Measurements from ENCODE around the gene ANAPC2. TPM values are rescaled to one million over a fixed set of nuclear protein-coding genes. Genes with fewer than 3 reads are reported as not detected.

The ANAPC2 gene
- total RNA-seq, 4 donors from 2014 or later = 6.7 to 65.6 (median 24.9) TPM

DNA sequence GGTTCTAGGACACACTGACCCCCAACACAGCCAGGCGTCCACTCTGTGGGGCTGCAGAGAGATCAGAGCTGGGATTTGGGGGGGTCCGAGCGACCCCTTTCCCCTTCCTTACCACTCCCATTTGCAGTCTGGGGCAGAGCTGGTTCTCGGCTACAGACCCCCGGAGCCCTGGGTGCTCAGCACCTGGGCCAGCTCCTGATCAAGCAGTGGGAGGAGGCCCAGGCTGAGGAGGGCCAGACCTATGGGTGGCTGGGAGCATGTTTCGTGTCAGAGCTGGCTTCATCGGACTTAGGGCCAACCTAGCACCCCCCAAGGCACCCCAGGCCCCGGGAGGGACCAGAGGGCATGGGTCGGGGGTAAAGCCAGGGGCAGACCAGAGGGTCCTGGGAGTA, 41.8 kb downstream of the ANAPC2 start:
- DNase-seq = no peak
- intact Hi-C loops (cut with DNase I; ENCODE audit: low total_unique reads) = no loop called here
- H3K27me3 ChIP-seq = peaks cover 0 to 7% of the 10 kb centered on the region in 2 donors

DNA sequence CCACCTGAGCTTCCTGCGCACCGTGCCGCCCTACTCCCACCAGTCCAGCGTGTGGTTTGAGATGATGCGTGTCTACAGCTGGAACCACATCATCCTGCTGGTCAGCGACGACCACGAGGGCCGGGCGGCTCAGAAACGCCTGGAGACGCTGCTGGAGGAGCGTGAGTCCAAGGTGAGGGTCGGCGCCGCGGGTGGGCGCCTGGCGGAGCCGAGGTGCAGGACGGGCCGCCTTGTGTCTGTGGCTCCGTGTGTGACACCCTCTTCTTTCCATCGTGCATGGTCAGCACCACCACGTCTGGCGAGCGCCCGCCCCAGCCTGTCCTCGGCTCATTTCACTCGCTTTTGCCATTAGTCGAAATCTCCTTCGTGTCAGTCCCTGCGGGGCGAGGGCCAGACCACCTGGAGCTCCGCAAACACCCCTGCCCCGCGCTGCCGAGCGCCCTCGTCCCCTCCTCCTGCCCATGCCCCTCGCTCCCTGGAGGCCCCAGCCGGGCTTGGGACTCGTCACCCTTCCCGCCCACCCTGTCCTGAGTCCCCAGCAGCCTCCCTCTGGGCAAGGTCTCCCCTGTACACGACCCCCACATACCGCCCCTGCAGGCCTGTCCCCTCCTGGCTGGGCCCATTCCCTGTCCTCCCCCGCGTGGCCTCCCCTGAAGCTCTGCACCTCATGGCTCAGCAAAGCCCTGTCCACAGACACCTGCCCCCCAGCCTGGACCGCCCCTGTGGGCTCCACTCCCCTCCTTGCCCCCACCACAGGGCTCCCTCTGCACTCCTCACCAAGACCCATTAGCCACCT, 42.4 kb downstream of the ANAPC2 start:
- H3K27ac ChIP-seq = no peak overlapping the region
- TF ChIP-seq, protein P1, sequence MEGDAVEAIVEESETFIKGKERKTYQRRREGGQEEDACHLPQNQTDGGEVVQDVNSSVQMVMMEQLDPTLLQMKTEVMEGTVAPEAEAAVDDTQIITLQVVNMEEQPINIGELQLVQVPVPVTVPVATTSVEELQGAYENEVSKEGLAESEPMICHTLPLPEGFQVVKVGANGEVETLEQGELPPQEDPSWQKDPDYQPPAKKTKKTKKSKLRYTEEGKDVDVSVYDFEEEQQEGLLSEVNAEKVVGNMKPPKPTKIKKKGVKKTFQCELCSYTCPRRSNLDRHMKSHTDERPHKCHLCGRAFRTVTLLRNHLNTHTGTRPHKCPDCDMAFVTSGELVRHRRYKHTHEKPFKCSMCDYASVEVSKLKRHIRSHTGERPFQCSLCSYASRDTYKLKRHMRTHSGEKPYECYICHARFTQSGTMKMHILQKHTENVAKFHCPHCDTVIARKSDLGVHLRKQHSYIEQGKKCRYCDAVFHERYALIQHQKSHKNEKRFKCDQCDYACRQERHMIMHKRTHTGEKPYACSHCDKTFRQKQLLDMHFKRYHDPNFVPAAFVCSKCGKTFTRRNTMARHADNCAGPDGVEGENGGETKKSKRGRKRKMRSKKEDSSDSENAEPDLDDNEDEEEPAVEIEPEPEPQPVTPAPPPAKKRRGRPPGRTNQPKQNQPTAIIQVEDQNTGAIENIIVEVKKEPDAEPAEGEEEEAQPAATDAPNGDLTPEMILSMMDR (IDR thresholded peaks at IDR 0.05) = no peak
- TF ChIP-seq POLR2A (IDR thresholded peaks at IDR 0.05) = no peak
- H3K27me3 ChIP-seq = peaks cover 0 to 9% of the 10 kb centered on the region in 2 donors
- DNase-seq = no peak
- H3K4me1 ChIP-seq = no peaks in the 10 kb centered on the region
- H3K36me3 ChIP-seq = no peaks in the 10 kb centered on the region
- H3K9me3 ChIP-seq = no peaks in the 10 kb centered on the region
- intact Hi-C loops (cut with DNase I; ENCODE audit: low total_unique reads) = no loop called here
- H3K4me3 ChIP-seq = no peak overlapping the region

More for the DNA sequence above, 41.8 kb downstream of the ANAPC2 start:
- Histone ChIP-seq H3K27ac (no peak overlapping the region), H3K36me3 (no peaks in the 10 kb centered on the region), H3K4me3 (no peak overlapping the region), H3K4me1 (no peaks in the 10 kb centered on the region), H3K9me3 (no peaks in the 10 kb centered on the region)
- TF ChIP-seq, protein P1 (IDR thresholded peaks at IDR 0.05) = no peak
- no peak for TF ChIP-seq POLR2A (IDR thresholded peaks at IDR 0.05)

DNA sequence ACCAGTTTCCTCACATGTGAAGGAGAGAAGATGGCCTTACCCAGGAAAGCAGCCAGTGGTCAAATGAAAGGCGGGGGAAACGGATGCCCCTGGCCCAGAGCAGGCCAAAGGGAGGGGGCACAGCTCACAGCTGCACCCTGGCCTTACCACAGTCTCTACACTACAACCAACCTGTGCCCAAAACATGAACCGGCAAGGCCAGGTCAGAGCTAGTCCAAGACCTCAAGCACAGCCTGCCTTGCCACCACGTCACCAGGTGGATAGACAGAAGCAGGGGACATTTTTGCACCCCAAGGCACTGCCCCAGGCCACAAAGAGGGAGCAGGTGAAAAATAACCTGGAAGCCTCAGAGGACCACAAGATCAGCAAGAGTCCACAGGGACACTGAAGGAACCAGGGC, 44.9 kb downstream of the ANAPC2 start:
- Histone ChIP-seq H3K36me3 (no peaks in the 10 kb centered on the region), H3K4me1 (peaks cover 0 to 11% of the 10 kb centered on the region in 2 donors), H3K4me3 (no peak overlapping the region), H3K27me3 (peaks cover 0 to 16% of the 10 kb centered on the region in 2 donors), H3K9me3 (no peaks in the 10 kb centered on the region), H3K27ac (no peak overlapping the region)
- TF ChIP-seq, protein P1 (IDR thresholded peaks at IDR 0.05) = no peak
- TF ChIP-seq POLR2A (IDR thresholded peaks at IDR 0.05) = no peak
- DNase-seq = no peak
- intact Hi-C loops (cut with DNase I; ENCODE audit: low total_unique reads) = no loop called here

DNA sequence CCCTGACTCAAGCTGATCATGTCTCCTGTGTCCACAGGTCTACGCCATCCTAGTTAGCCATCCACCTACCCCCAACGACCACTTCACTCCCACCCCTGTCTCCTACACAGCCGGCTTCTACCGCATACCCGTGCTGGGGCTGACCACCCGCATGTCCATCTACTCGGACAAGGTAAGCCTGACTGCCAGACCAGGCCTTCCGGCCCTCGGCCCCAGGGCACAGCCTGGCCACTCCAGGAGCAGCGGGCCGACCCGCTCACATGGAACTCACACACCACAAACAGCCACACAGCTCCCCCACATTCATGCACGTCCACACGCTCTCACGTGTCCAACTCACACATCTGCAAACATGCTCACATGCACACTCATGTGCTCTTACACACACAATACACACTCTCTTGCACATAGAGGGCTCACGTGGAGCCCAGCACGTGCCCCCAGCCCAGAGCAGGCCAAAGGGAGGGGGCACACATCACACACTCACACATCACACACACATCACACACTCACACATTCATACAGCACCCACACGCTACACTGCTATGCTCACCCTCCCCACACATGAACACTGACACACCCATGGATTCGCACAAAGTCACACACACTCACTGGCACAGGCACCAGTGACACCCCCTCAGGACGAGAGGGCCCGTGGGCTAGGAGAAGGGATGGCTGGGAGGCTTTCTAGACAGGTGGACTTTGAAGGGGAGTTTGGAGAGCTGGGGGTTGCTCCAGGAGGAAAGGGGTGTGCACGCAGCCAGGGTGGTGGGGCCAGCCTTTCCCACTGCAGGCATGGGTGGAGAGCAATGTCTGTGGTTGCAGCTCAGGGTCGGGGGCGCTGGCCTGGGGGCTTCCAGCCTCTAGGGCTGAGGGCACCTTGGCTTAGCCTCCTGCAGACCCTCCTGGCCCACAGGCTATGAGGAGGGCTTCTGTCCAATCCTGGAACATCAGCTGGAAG, 46.1 kb downstream of the ANAPC2 start:
- no peak for DNase-seq
- Histone ChIP-seq H3K4me1 (peaks cover 0 to 12% of the 10 kb centered on the region in 2 donors), H3K4me3 (no peak overlapping the region), H3K27me3 (peaks cover 0 to 19% of the 10 kb centered on the region in 2 donors), H3K9me3 (no peaks in the 10 kb centered on the region), H3K27ac (no peak overlapping the region), H3K36me3 (no peaks in the 10 kb centered on the region)
- intact Hi-C loops (cut with DNase I; ENCODE audit: low total_unique reads) = no loop called here
- TF ChIP-seq, protein P1 (IDR thresholded peaks at IDR 0.05) = no peak
- TF ChIP-seq POLR2A (IDR thresholded peaks at IDR 0.05) = no peak
